ENCODE measurements around the gene KRIT1. TPM values are rescaled to one million over a fixed set of nuclear protein-coding genes. Genes with fewer than 3 reads are reported as not detected.
"Not testable (repeated sequence)": the region's sequence is repeated elsewhere in the genome, so short reads cannot be mapped to it uniquely, and the experiment has no call there.

Gene KRIT1
- total and polyA plus RNA-seq, 2 experiments from 2014 or later: 25.3 to 50.6 TPM

DNA sequence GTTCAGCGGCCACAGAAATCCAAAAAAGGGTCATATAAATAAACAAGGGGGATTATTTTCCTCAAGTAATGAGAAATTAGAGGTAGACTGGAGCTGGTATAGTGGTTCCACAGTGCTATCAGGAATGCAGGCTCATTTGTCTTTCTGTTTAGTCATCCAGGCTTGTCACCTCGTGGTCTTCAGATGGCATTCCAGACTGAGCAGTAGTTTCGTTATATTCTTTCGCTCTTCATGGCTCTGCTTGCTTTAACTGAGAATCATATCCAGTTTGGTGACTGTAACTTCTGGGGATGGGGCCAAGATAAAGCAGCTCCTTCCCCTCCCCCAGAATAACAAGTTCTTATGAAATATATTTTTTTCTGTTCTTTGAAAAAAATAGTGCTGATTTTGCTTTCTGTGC is 9.6 kb upstream of the KRIT1 start:
- H3K4me2 ChIP-seq: no peak overlapping the region
- H3K4me1 ChIP-seq (ENCODE audit: insufficient read depth): no peaks in the 10 kb centered on the region
- no peak for TF ChIP-seq EZH2 (IDR thresholded peaks at IDR 0.05; ENCODE audit: borderline replicate concordance)
- TF ChIP-seq, protein P1, sequence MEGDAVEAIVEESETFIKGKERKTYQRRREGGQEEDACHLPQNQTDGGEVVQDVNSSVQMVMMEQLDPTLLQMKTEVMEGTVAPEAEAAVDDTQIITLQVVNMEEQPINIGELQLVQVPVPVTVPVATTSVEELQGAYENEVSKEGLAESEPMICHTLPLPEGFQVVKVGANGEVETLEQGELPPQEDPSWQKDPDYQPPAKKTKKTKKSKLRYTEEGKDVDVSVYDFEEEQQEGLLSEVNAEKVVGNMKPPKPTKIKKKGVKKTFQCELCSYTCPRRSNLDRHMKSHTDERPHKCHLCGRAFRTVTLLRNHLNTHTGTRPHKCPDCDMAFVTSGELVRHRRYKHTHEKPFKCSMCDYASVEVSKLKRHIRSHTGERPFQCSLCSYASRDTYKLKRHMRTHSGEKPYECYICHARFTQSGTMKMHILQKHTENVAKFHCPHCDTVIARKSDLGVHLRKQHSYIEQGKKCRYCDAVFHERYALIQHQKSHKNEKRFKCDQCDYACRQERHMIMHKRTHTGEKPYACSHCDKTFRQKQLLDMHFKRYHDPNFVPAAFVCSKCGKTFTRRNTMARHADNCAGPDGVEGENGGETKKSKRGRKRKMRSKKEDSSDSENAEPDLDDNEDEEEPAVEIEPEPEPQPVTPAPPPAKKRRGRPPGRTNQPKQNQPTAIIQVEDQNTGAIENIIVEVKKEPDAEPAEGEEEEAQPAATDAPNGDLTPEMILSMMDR (IDR thresholded peaks at IDR 0.05; ENCODE audit: poor library complexity): no peak
- no peak for TF ChIP-seq EZH2phosphoT487 (IDR thresholded peaks at IDR 0.05; ENCODE audit: low read depth, severe bottlenecking, unreplicated experiment)
- H3K36me3 ChIP-seq (replicated peaks; ENCODE audit: insufficient read depth, low read depth): no peaks in the 10 kb centered on the region
- WGBS (ENCODE audit: low lambda C conversion rate, missing lambda C conversion rate): 86% methylated on average over 4 of the region's 4 CpGs
- no peaks in the 10 kb centered on the region for H3K9me2 ChIP-seq (replicated peaks; ENCODE audit: insufficient read depth)
- peaks cover 100% of the 10 kb centered on the region for H3K79me2 ChIP-seq
- H3K27ac ChIP-seq: no peak overlapping the region
- H3K4me3 ChIP-seq: no peak overlapping the region
- DNase-seq (ENCODE audit: low spot score): no peak
- H3K9me3 ChIP-seq (ENCODE audit: low read depth): no peaks in the 10 kb centered on the region
- H3K27me3 ChIP-seq: no peaks in the 10 kb centered on the region
- H2AFZ ChIP-seq: no peak overlapping the region
- H4K20me1 ChIP-seq (ENCODE audit: insufficient read depth, poor library complexity, severe bottlenecking): no peaks in the 10 kb centered on the region

DNA sequence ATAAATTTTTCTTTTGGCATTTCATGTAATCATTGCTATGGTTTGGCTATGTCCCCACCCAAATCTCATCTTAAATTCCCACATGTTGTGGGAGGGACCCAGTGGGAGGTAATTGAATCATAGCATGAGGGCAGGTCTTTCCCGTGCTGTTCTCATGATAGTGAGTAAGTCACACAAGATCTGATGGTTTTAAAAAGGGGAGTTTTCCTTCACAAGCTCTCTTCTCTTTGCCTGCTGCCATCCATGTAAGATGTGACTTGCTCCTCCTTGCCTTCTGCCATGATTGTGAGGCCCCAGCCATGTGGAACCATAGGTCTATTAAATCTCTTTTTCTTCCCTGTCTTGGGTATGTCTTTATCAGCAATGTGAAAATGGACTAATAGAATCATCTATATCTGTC is 9.1 kb upstream of the KRIT1 start:
- H3K4me1 ChIP-seq (ENCODE audit: insufficient read depth); H3K27me3 ChIP-seq; H3K4me2 ChIP-seq; DNase-seq (ENCODE audit: low spot score); H3K4me3 ChIP-seq; H4K20me1 ChIP-seq (ENCODE audit: insufficient read depth, poor library complexity, severe bottlenecking); H3K27ac ChIP-seq; H3K36me3 ChIP-seq (replicated peaks; ENCODE audit: insufficient read depth, low read depth); H3K9me3 ChIP-seq (ENCODE audit: low read depth); H2AFZ ChIP-seq; H3K9me2 ChIP-seq (replicated peaks; ENCODE audit: insufficient read depth): not testable (repeated sequence)
- WGBS (ENCODE audit: low lambda C conversion rate, missing lambda C conversion rate): 100% methylated on average over 1 of the region's 1 CpG
- H3K79me2 ChIP-seq: peaks cover 100% of the 10 kb centered on the region

DNA sequence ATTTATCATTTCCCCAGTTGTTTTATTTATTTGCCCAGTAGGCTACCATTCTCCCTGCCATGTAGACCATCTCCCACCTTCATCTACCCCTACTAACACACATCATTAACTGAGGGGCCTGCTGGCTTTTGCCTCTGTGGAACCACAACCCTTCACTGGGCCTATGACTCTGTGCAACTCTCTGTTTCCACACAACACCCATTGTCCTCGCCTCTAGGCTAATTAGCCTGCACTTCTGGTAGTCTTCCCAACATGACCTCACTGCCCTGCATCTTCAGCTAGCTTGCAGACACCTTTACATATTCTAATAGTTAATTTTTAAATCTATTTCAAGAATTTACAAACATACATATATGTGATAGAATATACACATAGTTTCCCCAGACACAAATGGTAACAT is 7.5 kb upstream of the KRIT1 start:
- Histone ChIP-seq H3K9me2 (replicated peaks; ENCODE audit: insufficient read depth) (no peaks in the 10 kb centered on the region), H3K9me3 (ENCODE audit: low read depth) (no peaks in the 10 kb centered on the region), H2AFZ (no peak overlapping the region), H3K27ac (no peak overlapping the region), H3K4me2 (no peak overlapping the region), H3K4me1 (ENCODE audit: insufficient read depth) (peaks cover 2% of the 10 kb centered on the region), H3K36me3 (replicated peaks; ENCODE audit: insufficient read depth, low read depth) (no peaks in the 10 kb centered on the region), H4K20me1 (ENCODE audit: insufficient read depth, poor library complexity, severe bottlenecking) (no peaks in the 10 kb centered on the region), H3K79me2 (peaks cover 100% of the 10 kb centered on the region), H3K4me3 (no peak overlapping the region), H3K27me3 (no peaks in the 10 kb centered on the region)
- no peak for DNase-seq (ENCODE audit: low spot score)
- TF ChIP-seq EZH2 (IDR thresholded peaks at IDR 0.05; ENCODE audit: borderline replicate concordance) (no peak), EZH2phosphoT487 (IDR thresholded peaks at IDR 0.05; ENCODE audit: low read depth, severe bottlenecking, unreplicated experiment) (no peak)
- TF ChIP-seq, protein P1 (IDR thresholded peaks at IDR 0.05; ENCODE audit: poor library complexity): no peak
- 96% methylated on average over 1 of the region's 1 CpG for WGBS (ENCODE audit: low lambda C conversion rate, missing lambda C conversion rate)

DNA sequence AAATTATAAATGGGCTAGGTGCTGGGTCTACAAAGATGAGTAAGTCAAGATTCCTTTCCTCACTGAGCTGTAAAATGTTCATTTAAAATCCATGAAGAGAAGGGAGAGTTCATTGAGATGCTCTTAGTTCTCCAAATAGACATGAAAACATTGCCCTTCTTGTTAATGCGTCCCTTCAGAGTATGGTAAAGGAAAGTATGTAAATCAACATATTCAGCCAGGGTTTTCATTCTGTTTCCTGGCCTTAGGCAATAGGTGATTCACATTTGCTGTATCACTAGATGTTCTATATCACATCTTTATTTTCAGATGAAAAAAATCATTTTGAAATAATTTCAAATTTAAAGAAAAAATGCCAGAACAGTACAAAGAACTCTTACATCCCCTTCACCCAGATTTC is 5.5 kb upstream of the KRIT1 start:
- Histone ChIP-seq H3K4me2 (no peak overlapping the region), H3K27me3 (no peaks in the 10 kb centered on the region), H3K4me3 (no peak overlapping the region), H4K20me1 (ENCODE audit: insufficient read depth, poor library complexity, severe bottlenecking) (no peaks in the 10 kb centered on the region), H3K27ac (no peak overlapping the region), H3K9me3 (ENCODE audit: low read depth) (no peaks in the 10 kb centered on the region), H3K4me1 (ENCODE audit: insufficient read depth) (peaks cover 15% of the 10 kb centered on the region), H3K36me3 (replicated peaks; ENCODE audit: insufficient read depth, low read depth) (no peaks in the 10 kb centered on the region), H3K79me2 (peaks cover 100% of the 10 kb centered on the region), H2AFZ (no peak overlapping the region), H3K9me2 (replicated peaks; ENCODE audit: insufficient read depth) (no peaks in the 10 kb centered on the region)
- 91% methylated on average over 1 of the region's 1 CpG for WGBS (ENCODE audit: low lambda C conversion rate, missing lambda C conversion rate)
- TF ChIP-seq, protein P1 (IDR thresholded peaks at IDR 0.05; ENCODE audit: poor library complexity): no peak
- TF ChIP-seq EZH2phosphoT487 (IDR thresholded peaks at IDR 0.05; ENCODE audit: low read depth, severe bottlenecking, unreplicated experiment) (no peak), EZH2 (IDR thresholded peaks at IDR 0.05; ENCODE audit: borderline replicate concordance) (no peak)
- no peak for DNase-seq (ENCODE audit: low spot score)
